Neural progenitor cell (in vitro differentiated cells): ENCODE measurements around the gene JPT2.

Source experiments
- CTCF ChIP-seq: fragments of 200-600 bp; sonication (generic); IDR thresholded peaks from 2 replicates; pipeline ENCODE4 v1.5.1; 2017; ENCODE audit warnings: antibody characterized with exemption, mild to moderate bottlenecking
- EZH2 ChIP-seq: fragments of 200-600 bp; sonication (generic); IDR thresholded peaks from 2 replicates; pipeline ENCODE4 v1.6.1; 2017; ENCODE audit warnings: antibody characterized with exemption, mild to moderate bottlenecking, moderate library complexity

DNA sequence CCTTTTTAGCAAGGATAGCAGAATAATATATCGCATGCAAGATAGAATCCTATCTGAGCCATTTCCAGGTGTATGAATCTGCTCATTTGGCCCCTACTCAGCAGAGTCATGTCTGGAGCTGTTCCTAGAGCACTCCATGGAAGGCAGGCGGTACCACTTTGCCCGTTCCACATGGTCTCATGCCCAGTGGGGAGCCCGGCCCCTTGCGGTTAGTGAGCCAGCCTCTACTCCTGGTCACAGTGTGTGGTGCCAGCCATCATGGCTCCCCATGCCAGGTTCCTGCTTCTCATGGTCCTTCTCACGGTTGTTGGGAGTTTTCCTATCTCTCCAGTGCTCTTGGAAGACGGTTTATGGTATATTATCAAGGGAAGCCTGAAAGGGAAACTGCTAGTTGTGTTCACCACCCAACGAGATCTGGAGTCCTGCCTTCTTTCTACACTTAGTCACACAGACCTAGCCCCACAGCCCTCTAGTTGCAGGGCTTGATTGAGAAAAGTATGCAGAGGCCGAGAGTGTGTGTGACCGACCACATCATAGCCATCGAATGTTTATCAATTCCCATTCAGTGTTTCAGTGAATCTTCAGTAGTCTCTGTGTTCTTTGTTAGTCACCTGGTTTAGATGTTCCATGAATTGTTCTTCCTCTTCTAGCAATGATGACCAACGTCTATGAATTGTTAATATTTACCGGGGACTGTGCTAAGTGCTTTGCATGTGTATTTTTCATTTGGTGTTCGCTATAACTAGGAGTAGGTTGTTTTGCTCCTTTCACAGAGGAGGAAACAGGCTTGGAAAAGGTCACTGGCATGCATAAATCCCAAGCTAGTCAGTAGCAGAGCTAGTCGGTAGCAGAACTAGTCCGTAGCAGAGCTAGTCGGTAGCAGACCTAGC lies 9.6 kb downstream of the JPT2 start:
- TF ChIP-seq CTCF (no peak), EZH2 (no peak)
